GM12864 (cell line): ENCODE data around the gene NT5C2.
"Not testable (repeated sequence)": the region's sequence is repeated elsewhere in the genome, so short reads cannot be mapped to it uniquely, and the experiment has no call there.

ENCODE experiments used
- DNase-seq: peaks from one replicate; pipeline ENCODE4 v3.0.0-alpha.2; 2011; ENCODE audit warnings: low read depth
- H3K4me3 ChIP-seq: 2 replicates; pipeline ENCODE4 v1.5.1; 2011; ENCODE audit warnings: mild to moderate bottlenecking, low read depth, low read length, control low read depth
- CTCF ChIP-seq: IDR thresholded peaks from 2 replicates; pipeline ENCODE4 v1.5.1; 2011; ENCODE audit warnings: low read depth, mild to moderate bottlenecking, moderate library complexity, low read length, control low read depth, inconsistent platforms; ENCODE audit errors: missing control alignments

Gene NT5C2

GRCh38 chr10:103197903-103198302 lies 4.8 kb upstream of the NT5C2 start:
- H3K4me3 ChIP-seq: no peak overlapping the region
- DNase-seq: no peak
- TF ChIP-seq CTCF: no peak

GRCh38 chr10:103197174-103197573 lies 4.1 kb upstream of the NT5C2 start:
- TF ChIP-seq CTCF: no peak
- no peak for DNase-seq
- H3K4me3 ChIP-seq: no peak overlapping the region

GRCh38 chr10:103196516-103196915 lies 3.4 kb upstream of the NT5C2 start:
- H3K4me3 ChIP-seq: no peak overlapping the region
- DNase-seq: no peak
- TF ChIP-seq CTCF: no peak

DNA sequence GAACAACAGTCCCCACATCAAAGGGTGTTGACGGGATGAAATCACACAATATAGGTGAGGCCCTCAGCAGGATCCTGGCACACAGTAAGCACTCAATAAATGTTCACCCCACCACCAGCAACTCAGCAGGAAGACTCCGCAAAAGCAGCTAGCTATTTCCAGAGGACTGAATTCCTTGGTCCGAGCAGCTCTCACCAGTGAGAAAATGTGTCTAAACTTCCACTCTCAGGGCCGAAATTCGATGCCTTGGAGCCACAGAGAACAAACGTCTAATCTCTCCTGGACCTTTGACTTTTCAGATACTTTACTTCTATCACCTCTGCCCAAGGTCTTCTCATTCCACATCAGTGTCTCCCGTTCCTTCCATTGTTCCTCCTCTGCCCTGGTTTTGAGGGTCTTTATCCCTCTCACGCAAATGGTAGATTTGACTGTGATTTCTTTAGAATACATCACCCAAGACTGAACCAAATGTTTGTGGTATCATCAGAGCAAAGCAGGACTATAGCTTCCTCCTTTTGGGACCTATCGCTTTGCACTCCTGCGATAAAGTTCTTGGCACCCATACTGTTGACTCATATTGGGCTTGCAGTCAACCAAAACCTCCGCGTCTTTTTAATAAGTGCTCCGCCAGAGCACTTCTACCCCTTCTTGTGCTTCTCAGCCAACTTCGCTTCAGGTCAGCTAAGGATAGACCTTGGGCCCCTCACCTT lies 903 bp upstream of the NT5C2 start:
- DNase-seq: peak; percentile 57
- TF ChIP-seq CTCF: no peak
- peak overlapping the region; percentile 91 for H3K4me3 ChIP-seq

GRCh38 chr10:103192451-103193106 lies 493 bp downstream of the NT5C2 start:
- H3K4me3 ChIP-seq: peak overlapping the region; percentile 91
- peak; percentile 62 for DNase-seq
- TF ChIP-seq CTCF: no peak

GRCh38 chr10:103192089-103192450 lies 1.0 kb downstream of the NT5C2 start:
- no peak for TF ChIP-seq CTCF
- DNase-seq: no peak
- peak overlapping the region; percentile 91 for H3K4me3 ChIP-seq

DNA sequence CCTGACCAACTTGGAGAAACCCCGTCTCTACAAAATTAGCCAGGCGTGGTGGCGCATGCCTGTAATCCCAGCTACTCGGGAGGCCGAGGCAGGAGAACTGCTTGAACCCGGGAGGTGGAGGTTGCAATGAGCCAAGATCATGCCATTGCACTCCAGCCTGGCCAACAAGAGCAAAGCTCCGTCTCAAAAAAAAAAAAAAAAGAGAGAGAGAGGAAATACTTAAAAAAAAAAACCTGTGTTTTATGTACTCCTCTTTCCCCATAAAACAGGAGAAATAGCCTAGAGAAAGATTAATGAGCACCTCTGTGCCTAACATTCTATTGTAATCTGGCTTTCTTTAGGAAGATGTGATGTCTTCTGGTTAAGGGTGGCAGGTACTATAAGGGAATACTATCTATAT lies 1.9 kb downstream of the NT5C2 start:
- not testable (repeated sequence) for DNase-seq
- H3K4me3 ChIP-seq: peak overlapping the region; percentile 91; the same call in 1 of the 2 replicates
